ENCODE data around the gene ZNF775.

DNA sequence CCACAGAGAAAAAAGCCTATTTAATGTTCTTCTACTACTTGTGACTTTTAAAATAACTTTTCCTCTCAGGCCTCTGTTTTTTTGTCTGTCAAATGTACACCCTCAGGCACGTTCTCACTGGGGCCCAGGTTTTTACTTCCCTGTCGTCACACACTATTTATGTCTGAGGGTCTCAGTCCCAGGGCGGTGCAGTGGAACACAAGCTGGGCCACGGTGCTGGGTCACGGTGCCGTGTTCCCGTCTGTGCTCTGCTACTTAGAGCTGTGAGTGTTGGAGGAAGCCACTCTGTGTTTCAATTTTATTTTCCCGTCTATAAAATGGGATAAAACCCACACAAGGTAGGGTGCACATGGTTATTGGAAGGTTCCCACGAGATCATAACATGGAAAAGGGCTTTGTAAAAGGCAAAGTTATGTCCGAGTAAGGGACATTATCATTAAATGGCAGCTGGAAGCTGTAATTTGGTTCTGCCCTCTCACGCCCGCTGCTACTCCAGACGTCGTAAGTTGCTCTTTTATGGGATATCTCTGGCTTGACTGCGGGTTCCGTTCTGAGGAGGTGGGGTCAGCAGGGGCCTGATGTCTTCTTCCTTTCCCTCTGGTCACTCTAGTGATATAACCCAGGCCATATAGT lies 25.2 kb downstream of the ZNF775 start:
- TF ChIP-seq YY1 (IDR thresholded peaks at IDR 0.05; ENCODE audit: low read depth) (no peak), EP300 (IDR thresholded peaks at IDR 0.05; ENCODE audit: borderline replicate concordance) (no peak), MAX (IDR thresholded peaks at IDR 0.05) (no peak), USF1 (IDR thresholded peaks at IDR 0.05) (no peak), TCF12 (IDR thresholded peaks at IDR 0.05; ENCODE audit: low read depth) (no peak), CEBPB (IDR thresholded peaks at IDR 0.05) (no peak), CREB1 (IDR thresholded peaks at IDR 0.05; ENCODE audit: low read depth) (no peak), TEAD4 (IDR thresholded peaks at IDR 0.05) (no peak), FOXM1 (IDR thresholded peaks at IDR 0.05; ENCODE audit: borderline replicate concordance, low read depth) (no peak), TAF1 (IDR thresholded peaks at IDR 0.05; ENCODE audit: low read depth) (no peak)
- TF ChIP-seq, protein P1, sequence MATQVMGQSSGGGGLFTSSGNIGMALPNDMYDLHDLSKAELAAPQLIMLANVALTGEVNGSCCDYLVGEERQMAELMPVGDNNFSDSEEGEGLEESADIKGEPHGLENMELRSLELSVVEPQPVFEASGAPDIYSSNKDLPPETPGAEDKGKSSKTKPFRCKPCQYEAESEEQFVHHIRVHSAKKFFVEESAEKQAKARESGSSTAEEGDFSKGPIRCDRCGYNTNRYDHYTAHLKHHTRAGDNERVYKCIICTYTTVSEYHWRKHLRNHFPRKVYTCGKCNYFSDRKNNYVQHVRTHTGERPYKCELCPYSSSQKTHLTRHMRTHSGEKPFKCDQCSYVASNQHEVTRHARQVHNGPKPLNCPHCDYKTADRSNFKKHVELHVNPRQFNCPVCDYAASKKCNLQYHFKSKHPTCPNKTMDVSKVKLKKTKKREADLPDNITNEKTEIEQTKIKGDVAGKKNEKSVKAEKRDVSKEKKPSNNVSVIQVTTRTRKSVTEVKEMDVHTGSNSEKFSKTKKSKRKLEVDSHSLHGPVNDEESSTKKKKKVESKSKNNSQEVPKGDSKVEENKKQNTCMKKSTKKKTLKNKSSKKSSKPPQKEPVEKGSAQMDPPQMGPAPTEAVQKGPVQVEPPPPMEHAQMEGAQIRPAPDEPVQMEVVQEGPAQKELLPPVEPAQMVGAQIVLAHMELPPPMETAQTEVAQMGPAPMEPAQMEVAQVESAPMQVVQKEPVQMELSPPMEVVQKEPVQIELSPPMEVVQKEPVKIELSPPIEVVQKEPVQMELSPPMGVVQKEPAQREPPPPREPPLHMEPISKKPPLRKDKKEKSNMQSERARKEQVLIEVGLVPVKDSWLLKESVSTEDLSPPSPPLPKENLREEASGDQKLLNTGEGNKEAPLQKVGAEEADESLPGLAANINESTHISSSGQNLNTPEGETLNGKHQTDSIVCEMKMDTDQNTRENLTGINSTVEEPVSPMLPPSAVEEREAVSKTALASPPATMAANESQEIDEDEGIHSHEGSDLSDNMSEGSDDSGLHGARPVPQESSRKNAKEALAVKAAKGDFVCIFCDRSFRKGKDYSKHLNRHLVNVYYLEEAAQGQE (IDR thresholded peaks at IDR 0.05; ENCODE audit: low read depth) = no peak

Measured in Ishikawa (cell line).